Caco-2 (cell line): ENCODE measurements around the gene SLC27A3. TPM values are rescaled to one million over a fixed set of nuclear protein-coding genes. Genes with fewer than 3 reads are reported as not detected.

Source experiments
- BruUV-seq: library from RNA; stranded (reverse); fragments of 400-500 nt; replicated peaks from 2 replicates; lab custom pipeline; 2021; lab: Mats Ljungman, UMichigan
- CTCF ChIA-PET: fragments of 300-600 bp; sonication (Branson Sonifier 250); formaldehyde crosslinking; loops from one replicate; lab custom pipeline; 2022; ENCODE audit warnings: antibody characterized with exemption; lab: Charles Lee
- POLR2A ChIA-PET: fragments of 300-600 bp; sonication (Branson Sonifier 250); formaldehyde crosslinking; loops from one replicate; lab custom pipeline; 2022; ENCODE audit warnings: antibody characterized with exemption; lab: Charles Lee
- DNase-seq, 2 experiments: peaks; one replicate each; pipeline versions ENCODE4 v3.0.0 to v3.0.0-alpha.2; 2020 to 2022
- H3K27me3 ChIP-seq: replicated peaks from 2 replicates; pipeline ENCODE4 v1.6.0; 2011; ENCODE audit warnings: low read length; ENCODE audit not compliant: control insufficient read depth, insufficient read depth
- H3K36me3 ChIP-seq: 2 replicates; pipeline ENCODE4 v1.5.1; 2011; ENCODE audit warnings: low read length; ENCODE audit not compliant: control insufficient read depth, insufficient read depth
- H3K4me1 ChIP-seq: fragments of 250-450 bp; sonication (Bioruptor Pico); 2 replicates; pipeline ENCODE4 v1.5.1; 2020; ENCODE audit warnings: mild to moderate bottlenecking
- H3K4me3 ChIP-seq: 2 replicates; pipeline ENCODE4 v1.5.1; 2011; ENCODE audit warnings: low read depth, mild to moderate bottlenecking, control low read depth, low read length
- H3K9me3 ChIP-seq: fragments of 250-450 bp; sonication (Bioruptor Pico); 2 replicates; pipeline ENCODE4 v1.5.1; 2020; ENCODE audit warnings: mild to moderate bottlenecking, moderate library complexity
- H3K27ac Mint-ChIP-seq: one replicate; pipeline ENCODE4 v1.8.0; 2022; ENCODE audit warnings: mixed read lengths; ENCODE audit not compliant: unreplicated experiment
- H3K27me3 Mint-ChIP-seq: one replicate; pipeline ENCODE4 v1.8.0; 2022; ENCODE audit warnings: mixed read lengths; ENCODE audit not compliant: insufficient read depth, unreplicated experiment
- H3K36me3 Mint-ChIP-seq: one replicate; pipeline ENCODE4 v1.8.0; 2022; ENCODE audit warnings: mild to moderate bottlenecking, mixed read lengths; ENCODE audit not compliant: insufficient read depth, unreplicated experiment
- H3K4me1 Mint-ChIP-seq: one replicate; pipeline ENCODE4 v1.8.0; 2022; ENCODE audit warnings: low read depth, mixed read lengths; ENCODE audit not compliant: unreplicated experiment
- H3K4me3 Mint-ChIP-seq: one replicate; pipeline ENCODE4 v1.8.0; 2022; ENCODE audit warnings: mild to moderate bottlenecking, moderate library complexity, mixed read lengths; ENCODE audit not compliant: unreplicated experiment
- H3K9me3 Mint-ChIP-seq: one replicate; pipeline ENCODE4 v1.8.0; 2022; ENCODE audit warnings: mixed read lengths; ENCODE audit not compliant: unreplicated experiment
- intact Hi-C: fragments of 100-400 bp; cut with micrococcal nuclease; formaldehyde crosslinking; loops from one replicate; pipeline ENCODE4 v1.10.0; 2022; ENCODE audit not compliant: unreplicated experiment
- total RNA-seq: library from RNA; stranded (reverse); gene quantifications from 2 replicates; pipeline ENCODE4 v1.2.3, GENCODE V29; 2022
- TF ChIP-seq, protein P1 (sequence below), 2 experiments: fragments of 200-600 bp in 1 of 2; IDR thresholded peaks; 1 replicate in 1 of 2; 2 replicates in 1 of 2; pipeline versions ENCODE4 v1.5.1 to v1.8.0; 2011 to 2022; ENCODE audit warnings: antibody characterized with exemption in 1 of 2, control low read depth in 1 of 2, inconsistent platforms in 1 of 2, low read depth in 1 of 2, low read length in 1 of 2, mild to moderate bottlenecking in 1 of 2, moderate library complexity in 1 of 2; ENCODE audit not compliant: insufficient read depth in 1 of 2, severe bottlenecking in 1 of 2, unreplicated experiment in 1 of 2

Gene SLC27A3
- total RNA-seq, 1 experiment from 2014 or later, result 22.8 TPM

DNA sequence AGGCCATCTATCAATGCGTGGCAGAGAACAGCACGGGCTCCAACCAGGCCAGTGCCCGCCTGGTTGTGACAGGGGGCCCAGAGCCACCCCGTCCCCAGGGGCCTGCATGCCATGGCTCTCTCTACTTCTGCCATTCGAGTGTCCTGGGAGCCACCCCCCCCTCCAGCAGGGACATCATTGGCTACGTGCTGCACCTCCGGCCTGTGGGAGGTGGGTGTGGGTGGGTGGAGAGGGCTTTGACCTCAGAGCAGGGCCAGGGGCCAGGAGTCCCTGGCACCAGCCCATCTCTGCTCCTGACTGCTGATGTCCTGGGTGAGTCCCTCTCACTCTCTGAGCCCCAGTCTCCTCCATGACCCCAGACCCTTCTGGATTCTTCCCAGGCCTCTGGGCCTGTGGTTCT is 25.3 kb downstream of the SLC27A3 start:
- TF ChIP-seq, protein P1, sequence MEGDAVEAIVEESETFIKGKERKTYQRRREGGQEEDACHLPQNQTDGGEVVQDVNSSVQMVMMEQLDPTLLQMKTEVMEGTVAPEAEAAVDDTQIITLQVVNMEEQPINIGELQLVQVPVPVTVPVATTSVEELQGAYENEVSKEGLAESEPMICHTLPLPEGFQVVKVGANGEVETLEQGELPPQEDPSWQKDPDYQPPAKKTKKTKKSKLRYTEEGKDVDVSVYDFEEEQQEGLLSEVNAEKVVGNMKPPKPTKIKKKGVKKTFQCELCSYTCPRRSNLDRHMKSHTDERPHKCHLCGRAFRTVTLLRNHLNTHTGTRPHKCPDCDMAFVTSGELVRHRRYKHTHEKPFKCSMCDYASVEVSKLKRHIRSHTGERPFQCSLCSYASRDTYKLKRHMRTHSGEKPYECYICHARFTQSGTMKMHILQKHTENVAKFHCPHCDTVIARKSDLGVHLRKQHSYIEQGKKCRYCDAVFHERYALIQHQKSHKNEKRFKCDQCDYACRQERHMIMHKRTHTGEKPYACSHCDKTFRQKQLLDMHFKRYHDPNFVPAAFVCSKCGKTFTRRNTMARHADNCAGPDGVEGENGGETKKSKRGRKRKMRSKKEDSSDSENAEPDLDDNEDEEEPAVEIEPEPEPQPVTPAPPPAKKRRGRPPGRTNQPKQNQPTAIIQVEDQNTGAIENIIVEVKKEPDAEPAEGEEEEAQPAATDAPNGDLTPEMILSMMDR (IDR thresholded peaks at IDR 0.05; ENCODE audit: insufficient read depth in 1 of 2, low read depth in 1 of 2, low read length in 1 of 2, severe bottlenecking in 1 of 2, unreplicated experiment in 1 of 2), result no peak
- no TSS peak for BruUV-seq
- Histone ChIP-seq H3K9me3 (no peaks in the 10 kb centered on the region), H3K36me3 (no peaks in the 10 kb centered on the region), H3K4me1 (no peaks in the 10 kb centered on the region), H3K4me3 (no peak overlapping the region), H3K27me3 (no peaks in the 10 kb centered on the region)
- Mint-ChIP-seq H3K4me1 (no peaks in the 10 kb centered on the region), H3K9me3 (no peaks in the 10 kb centered on the region), H3K4me3 (no peak overlapping the region), H3K36me3 (peaks cover 33% of the 10 kb centered on the region), H3K27me3 (no peaks in the 10 kb centered on the region), H3K27ac (no peak overlapping the region)
- intact Hi-C loops, result no loop called here
- ChIA-PET POLR2A (interaction anchor here (0.6 kb wide), 1 partner anchor 472 kb away, joined by 6 read pairs; no protein-coding TSS in a partner anchor), CTCF (no interaction called here)
- no peak for DNase-seq

DNA sequence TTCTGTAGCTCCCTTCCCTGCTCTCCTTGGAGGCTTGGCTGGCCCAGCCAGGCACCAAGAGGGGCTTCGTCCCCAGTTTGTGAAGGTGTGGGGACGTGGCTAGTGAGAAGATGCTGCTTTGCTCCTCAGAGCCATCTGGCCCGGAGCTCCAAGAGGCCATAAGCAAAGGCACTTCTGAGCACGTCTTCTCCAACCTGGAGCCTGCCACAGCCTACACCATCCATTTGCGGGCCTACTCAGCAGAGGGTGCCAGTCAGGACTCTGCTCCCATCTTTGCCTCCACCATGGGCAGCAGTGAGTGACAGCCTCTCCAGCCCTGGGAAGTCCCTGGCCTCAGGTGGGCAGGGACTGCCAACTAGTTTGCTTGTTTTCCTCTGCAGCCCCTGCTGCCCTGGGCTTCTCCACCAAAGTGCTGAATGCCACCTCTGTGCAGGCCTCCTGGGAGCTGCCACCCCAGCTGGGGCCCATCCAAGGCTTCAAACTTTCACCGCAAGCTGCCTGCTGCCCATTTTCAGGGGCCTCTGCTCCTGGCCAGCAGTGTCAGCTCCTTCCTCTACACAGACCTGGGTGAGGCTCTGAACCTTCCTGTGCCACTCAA is 25.9 kb downstream of the SLC27A3 start:
- H3K27me3 ChIP-seq, result no peaks in the 10 kb centered on the region
- Mint-ChIP-seq H3K4me1 (no peaks in the 10 kb centered on the region), H3K27ac (no peak overlapping the region), H3K4me3 (no peak overlapping the region), H3K9me3 (no peaks in the 10 kb centered on the region), H3K27me3 (no peaks in the 10 kb centered on the region), H3K36me3 (peaks cover 33% of the 10 kb centered on the region)
- no TSS peak for BruUV-seq
- ChIA-PET POLR2A (interaction anchor here (0.6 kb wide), 1 partner anchor 472 kb away, joined by 6 read pairs; no protein-coding TSS in a partner anchor), CTCF (interaction anchor here (0.5 kb wide), 1 partner anchor 83 kb away, joined by 3 read pairs; no protein-coding TSS in a partner anchor)
- H3K9me3 ChIP-seq, result no peaks in the 10 kb centered on the region
- H3K4me3 ChIP-seq, result no peak overlapping the region
- TF ChIP-seq, protein P1 (IDR thresholded peaks at IDR 0.05; ENCODE audit: insufficient read depth in 1 of 2, low read depth in 1 of 2, low read length in 1 of 2, severe bottlenecking in 1 of 2, unreplicated experiment in 1 of 2), result no peak
- no peaks in the 10 kb centered on the region for H3K4me1 ChIP-seq
- intact Hi-C loops, result no loop called here
- no peaks in the 10 kb centered on the region for H3K36me3 ChIP-seq
- DNase-seq, result no peak

DNA sequence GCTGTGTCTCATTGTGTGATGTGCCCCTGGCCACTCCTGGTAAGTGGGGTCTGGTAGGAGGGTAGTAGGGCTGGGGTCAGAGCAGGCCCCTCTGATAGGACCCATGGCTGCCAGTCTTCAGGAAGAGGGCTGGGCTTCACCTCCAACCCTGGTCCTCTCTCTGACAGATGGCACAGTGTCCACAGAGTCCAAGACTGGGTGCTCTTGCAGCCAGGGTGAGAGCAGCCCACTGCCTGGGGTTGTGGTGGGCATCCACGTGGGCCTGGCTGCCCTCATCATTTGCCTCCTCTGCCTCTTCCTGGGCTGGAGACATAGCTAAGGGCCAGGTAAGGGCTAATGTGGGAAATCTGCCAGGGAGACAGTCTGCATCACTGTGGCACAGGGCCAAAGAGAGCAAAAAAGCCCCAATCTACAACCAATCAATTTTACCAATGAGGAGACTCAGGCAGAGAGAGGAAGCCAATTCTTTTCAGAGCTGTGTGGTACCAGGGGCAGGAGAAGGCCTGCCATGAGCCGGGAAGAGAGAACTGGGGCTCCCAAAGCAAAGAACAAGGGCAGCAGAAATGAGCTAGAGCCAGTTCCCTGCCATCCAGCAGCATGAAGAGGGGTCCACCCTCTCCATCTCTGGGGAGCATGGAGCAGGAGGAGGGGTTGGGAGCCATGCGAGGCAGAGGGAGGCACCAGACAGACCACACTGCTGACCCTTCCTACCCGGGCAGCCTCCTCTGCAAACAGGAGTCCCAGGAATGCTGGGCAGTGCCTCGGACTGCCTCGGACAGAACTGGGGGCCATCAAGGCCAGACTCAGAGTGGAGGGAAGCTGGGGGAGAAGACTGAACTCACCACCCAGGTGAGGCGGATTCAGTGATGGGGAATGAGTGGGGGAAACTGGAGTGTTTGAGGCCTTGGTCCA is 26.8 kb downstream of the SLC27A3 start:
- BruUV-seq, result no TSS peak
- ChIA-PET POLR2A (interaction anchor here (0.6 kb wide), 1 partner anchor 145 kb away, joined by 3 read pairs; the partner anchor contains the start of gene DENND4B), CTCF (no interaction called here)
- H3K27me3 Mint-ChIP-seq, result no peaks in the 10 kb centered on the region
- TF ChIP-seq, protein P1 (IDR thresholded peaks at IDR 0.05; ENCODE audit: insufficient read depth in 1 of 2, low read depth in 1 of 2, low read length in 1 of 2, severe bottlenecking in 1 of 2, unreplicated experiment in 1 of 2), result no peak
- no peaks in the 10 kb centered on the region for H3K4me1 Mint-ChIP-seq
- intact Hi-C loops, result no loop called here
- Histone ChIP-seq H3K9me3 (no peaks in the 10 kb centered on the region), H3K27me3 (no peaks in the 10 kb centered on the region), H3K4me3 (no peak overlapping the region), H3K36me3 (no peaks in the 10 kb centered on the region), H3K4me1 (no peaks in the 10 kb centered on the region)
- H3K36me3 Mint-ChIP-seq, result peaks cover 37% of the 10 kb centered on the region
- no peak overlapping the region for H3K4me3 Mint-ChIP-seq
- DNase-seq, result no peak
- H3K27ac Mint-ChIP-seq, result no peak overlapping the region
- no peaks in the 10 kb centered on the region for H3K9me3 Mint-ChIP-seq
